Stimulated activated CD4-positive, alpha-beta T cell treated with anti-CD3 and anti-CD28 coated beads, Interleukin-15, amount 100 ng/mL, for 24 hours (primary cell): ENCODE results near the gene SNTG2.
"Not testable (repeated sequence)": the region's sequence is repeated elsewhere in the genome, so short reads cannot be mapped to it uniquely, and the experiment has no call there.

Experiments
- DNase-seq: peaks from one replicate; pipeline ENCODE4 v3.0.0-alpha.2; 2020

The SNTG2 gene

DNA sequence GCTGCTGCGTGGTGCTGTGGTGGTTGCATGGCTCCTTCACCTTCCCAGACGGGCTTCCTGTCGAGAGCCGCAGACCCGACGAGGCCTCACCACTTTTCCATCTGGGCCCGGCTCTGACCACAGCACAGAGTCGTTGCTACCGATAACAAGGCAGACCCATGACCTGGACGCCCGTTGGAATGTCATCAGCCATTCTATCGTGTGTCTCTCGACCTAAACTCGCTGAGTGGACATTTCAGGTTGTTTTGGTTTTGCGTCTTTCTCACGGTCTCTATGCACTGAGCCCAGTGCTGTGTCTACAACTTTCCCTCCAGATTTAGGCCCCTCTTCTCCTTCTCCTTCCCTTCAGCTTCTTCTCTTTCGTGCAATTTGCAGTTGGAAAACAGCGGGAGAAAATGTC lies 257.9 kb downstream of the SNTG2 start:
- DNase-seq = no peak

GRCh38 chr2:1209246-1209645 lies 258.6 kb downstream of the SNTG2 start:
- DNase-seq = no peak

- DNase-seq = no peak
Observed at GRCh38 chr2:1209761-1210160, 259.1 kb downstream of the SNTG2 start.

GRCh38 chr2:1210352-1210751 lies 259.7 kb downstream of the SNTG2 start:
- DNase-seq = no peak

DNA sequence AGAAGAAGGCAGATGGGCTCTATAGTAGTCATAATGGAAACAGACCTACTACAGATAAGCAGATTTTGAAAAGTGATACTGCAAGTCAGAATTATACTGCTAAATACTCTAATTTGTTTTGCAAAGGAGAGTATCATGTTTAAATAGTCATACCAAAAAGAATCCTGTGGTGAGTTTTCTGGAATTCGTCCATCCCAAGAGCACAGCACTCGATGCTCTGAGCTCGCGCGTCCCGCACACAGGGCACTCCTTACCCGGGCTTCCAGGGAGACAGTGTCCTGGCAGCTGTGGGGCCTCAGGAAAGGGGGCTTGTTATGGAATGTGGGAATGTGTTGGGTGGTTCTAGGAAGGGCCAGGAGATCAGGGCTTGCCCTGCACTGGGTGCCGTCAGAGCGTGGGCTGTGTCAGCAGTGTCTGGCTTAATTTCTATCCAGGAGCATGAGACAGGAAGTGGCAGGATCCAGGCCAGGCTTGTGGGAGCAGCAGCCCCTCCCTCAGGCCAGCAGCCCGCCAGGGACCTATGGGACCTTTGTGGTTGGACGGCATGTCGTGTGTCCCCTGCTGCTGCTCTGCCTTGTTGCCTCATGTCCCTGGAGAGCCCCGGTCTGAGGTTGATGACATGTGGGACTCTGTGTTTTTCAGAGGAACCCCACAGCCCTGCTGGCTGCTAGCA lies 269.4 kb downstream of the SNTG2 start:
- no peak for DNase-seq

- DNase-seq = no peak
Observed at GRCh38 chr2:1222056-1222455, 271.4 kb downstream of the SNTG2 start.

DNA sequence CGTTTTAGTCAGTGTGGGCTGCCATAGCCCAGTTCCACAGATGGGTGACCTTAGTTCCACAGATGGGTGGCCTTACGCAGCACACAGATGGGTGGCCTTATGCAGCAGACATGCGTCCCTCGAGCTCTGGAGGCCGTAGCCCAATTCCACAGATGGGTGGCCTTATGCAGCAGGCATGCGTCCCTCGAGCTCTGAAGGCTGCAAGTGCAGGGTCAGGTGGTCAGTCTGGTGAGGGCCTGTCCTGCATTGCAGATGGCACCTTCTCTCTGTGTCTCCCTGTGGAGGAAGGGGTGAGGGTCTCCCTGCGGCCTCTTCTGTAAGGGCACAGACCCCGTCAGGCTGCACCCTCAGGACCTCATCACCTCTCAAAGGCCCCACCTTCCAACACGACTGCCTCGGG lies 273.1 kb downstream of the SNTG2 start:
- no peak for DNase-seq

- DNase-seq = no peak
Observed at GRCh38 chr2:1224901-1225300, 274.3 kb downstream of the SNTG2 start.

GRCh38 chr2:1226766-1227165 lies 276.1 kb downstream of the SNTG2 start:
- DNase-seq = no peak

- no peak for DNase-seq
Observed at GRCh38 chr2:1227274-1227900, 276.7 kb downstream of the SNTG2 start.

DNA sequence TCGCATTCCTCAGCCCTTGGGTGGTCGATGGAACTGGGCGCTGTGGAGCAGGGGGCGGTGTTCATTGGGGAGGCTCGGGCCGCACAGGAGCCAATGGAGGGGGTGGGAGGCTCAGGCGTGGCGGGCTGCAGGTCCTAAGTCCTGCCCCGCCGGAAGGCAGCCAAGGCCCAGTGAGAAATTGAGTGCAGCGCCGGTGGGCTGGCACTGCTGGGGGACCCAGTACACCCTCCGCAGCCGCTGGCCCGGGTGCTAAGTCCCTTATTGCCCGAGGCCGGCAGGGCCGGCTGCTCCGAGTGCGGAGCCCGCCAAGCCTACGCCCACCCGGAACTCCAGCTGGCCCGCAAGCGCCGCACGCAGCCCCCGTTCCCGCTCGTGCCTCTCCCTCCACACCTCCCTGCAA lies 278.9 kb downstream of the SNTG2 start:
- DNase-seq = not testable (repeated sequence)

- no peak for DNase-seq
Observed at GRCh38 chr2:1230155-1230893, 279.7 kb downstream of the SNTG2 start.

DNA sequence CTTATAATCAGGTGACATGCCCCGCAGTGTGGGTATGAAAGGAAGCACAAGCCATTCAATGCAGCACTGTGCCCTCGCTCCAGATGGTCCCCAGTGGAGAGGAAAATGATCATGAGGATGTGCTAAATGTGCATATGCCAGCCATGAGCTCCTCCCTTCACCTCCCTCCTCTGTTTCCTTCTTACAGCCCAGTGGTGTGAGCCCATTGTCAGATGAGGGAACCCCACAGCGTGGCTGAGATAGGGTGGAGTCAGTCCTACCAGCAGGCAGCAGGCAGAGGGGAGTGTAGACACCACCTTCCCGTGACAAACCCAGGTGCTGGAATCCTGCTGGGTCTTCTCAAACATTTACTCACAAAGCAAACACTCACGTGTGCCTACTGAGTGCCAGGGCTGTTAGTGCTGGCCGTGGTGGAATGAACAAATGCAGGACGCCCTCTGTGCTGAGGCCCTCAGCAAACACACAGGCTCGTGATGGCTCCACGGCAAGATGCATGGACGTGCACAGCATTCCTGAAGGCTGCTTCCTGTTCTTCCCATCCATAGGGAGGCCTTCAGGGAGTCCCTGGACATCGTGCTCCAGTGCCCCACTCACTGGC lies 280.9 kb downstream of the SNTG2 start:
- DNase-seq = no peak

DNA sequence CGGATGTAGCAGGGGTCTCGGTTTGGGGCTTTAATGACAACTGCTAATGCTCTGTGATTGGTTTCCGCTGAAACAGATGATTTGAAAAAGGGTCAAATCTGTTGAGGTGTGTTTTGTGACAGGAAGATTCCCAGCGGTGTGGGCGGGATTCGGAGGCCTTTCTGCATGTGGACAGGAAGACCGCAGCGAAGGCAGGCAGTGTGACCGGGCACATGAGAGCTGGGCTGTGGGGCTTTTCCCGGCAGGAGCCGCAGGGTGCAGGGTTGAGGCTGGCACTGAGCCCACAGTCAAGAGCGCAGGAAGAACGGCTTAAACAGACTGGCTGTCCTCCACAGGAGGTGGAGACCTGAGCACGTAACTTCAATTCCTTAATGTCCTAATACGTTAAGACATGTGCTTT lies 282.6 kb downstream of the SNTG2 start:
- DNase-seq = no peak

DNA sequence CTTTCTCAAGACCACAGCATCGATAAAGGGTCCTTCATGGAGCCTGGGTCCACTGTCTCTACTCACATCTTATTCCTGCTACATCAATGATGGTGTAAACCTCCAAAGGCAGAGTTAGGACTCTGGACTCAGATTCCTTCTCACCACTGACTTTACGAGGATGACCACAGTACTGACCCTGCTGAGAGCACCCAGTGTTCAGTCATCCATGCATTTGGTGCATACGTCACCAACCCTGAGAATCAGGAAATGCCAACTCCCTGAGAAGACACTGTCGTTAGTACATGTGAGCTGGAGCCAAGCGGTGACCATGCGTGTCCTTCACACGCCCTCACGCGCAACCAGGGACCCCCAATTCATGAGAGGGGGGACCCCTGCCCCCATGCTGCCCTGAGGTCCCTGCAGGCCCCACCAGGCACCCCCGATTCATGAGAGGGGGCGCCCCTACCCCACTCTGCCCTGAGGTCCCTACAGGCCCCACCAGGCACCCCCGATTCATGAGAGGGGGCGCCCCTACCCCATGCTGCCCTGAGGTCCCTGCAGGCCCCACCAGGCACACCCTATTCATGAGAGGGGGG lies 284.2 kb downstream of the SNTG2 start:
- no peak for DNase-seq

GRCh38 chr2:1235806-1236205 lies 285.2 kb downstream of the SNTG2 start:
- no peak for DNase-seq

GRCh38 chr2:1236606-1237005 lies 286.0 kb downstream of the SNTG2 start:
- DNase-seq = no peak

GRCh38 chr2:1237783-1238182 lies 287.1 kb downstream of the SNTG2 start:
- DNase-seq = no peak

DNA sequence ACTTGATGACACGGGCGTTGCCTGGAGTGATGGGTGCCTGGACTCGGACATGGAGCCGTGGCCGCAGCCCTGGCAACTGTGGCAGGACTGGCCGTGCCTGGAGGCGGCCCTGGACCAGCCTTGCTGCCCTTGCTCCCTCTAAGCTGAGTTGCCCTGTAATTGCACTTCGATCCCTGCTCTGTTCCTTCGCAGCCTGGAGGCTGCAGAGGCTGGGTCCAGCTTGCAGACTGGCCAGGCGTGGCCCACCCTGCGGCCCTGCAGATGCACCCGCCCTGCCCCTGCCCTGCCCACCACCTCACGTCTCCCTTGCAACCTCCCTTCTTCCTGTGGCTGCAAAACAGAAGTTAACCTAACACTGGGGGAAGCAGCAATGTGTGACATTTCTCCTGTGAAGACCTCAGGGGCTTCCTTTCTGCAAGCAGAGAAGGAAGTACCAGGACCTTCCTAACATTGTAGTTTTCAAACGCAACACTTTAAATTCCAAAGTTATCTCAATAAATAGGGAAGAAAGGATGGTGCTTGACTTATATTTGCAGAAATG lies 288.0 kb downstream of the SNTG2 start:
- no peak for DNase-seq

DNA sequence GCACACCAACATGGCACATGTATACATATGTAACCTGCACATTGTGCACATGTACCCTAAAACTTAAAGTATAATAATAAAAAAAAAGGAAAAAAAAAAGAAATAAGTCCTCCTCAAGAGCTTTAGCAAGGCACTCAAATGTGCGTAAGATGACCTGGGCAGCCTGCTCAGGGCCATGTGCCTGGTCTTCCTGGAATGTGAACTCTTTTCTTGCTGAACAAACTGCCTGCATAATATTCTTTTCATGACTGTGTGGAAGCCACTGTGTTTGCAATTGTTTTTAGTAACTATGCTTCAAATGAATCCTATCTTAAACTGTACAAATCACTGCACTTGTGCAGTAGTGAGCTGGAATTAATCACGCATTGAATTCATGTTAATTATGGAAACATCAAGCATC lies 294.5 kb downstream of the SNTG2 start:
- DNase-seq = no peak

DNA sequence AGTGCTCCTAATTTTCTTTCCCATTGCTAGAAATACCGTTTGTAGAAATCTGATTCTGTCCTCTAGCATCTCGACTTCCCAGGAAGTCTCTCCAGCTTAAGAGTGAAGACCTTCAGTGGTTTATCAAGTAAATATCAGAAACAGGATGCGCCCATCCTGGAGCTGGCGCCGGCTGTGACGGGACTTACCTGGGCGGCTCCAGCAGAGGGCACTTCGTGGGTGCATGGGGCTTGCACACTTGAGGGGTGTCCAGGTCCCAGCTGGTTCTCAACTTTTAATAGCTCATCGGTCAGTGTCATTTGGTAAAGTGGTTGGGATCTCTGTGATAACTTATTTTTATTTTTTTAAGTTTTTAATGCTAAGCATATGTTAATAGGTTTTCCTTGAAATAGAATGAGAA lies 295.6 kb downstream of the SNTG2 start:
- no peak for DNase-seq

- no peak for DNase-seq
Observed at GRCh38 chr2:1246991-1247390, 296.3 kb downstream of the SNTG2 start.

DNA sequence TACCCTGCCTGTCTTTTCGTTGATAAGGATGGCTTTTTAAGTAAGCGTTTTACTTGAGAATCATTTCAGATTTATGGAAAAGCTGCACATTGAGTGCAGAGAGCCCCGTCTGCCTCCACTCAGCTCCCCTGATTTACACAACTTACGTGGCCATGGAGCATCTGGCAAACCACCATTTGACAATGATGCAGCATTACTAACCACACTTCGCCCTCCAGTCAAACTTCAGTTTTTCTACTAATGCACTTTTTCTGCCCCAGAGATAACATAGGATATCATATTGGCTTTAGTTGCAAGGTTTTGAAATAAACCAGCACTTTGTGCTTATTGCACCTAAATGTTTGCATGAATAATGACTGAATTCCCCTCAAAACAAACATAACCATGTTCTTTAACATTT lies 297.5 kb downstream of the SNTG2 start:
- DNase-seq = no peak
